EL (cell line): Measurements from ENCODE around the gene LEPROT.

Source experiments
- DNase-seq: peaks from one replicate; pipeline ENCODE4 v3.0.0-alpha.2; 2016

The LEPROT gene

DNA sequence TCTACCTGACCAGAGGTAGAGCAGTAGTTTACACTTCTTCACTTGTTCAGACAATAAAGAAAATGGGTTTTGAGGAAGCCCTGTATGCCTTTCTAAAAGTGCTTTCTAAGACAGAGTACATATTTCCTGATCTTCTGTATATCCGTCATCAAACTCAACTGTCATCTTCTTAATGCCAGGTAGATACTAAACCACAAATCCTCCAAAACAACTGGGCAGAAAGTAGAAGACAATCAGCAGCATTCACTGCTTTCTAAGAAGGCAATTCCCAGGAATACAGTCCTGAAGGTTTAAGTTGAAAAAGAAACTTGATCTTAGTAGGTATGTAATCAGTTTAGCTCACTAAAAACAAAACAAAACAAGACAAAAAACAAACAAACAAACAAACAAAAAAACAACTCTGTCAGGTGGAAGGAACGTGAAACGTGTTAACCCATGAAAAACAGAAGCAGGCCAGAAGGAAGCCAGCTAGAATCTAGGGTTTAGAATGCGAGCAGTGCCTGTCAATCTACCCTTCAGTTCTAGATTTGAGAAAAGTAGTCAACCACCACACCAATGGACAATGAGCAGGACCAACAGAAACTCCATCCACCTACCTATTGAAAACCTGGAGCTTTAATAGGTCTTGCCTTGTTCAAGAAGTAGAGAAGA, 59.2 kb downstream of the LEPROT start:
- DNase-seq: no peak

DNA sequence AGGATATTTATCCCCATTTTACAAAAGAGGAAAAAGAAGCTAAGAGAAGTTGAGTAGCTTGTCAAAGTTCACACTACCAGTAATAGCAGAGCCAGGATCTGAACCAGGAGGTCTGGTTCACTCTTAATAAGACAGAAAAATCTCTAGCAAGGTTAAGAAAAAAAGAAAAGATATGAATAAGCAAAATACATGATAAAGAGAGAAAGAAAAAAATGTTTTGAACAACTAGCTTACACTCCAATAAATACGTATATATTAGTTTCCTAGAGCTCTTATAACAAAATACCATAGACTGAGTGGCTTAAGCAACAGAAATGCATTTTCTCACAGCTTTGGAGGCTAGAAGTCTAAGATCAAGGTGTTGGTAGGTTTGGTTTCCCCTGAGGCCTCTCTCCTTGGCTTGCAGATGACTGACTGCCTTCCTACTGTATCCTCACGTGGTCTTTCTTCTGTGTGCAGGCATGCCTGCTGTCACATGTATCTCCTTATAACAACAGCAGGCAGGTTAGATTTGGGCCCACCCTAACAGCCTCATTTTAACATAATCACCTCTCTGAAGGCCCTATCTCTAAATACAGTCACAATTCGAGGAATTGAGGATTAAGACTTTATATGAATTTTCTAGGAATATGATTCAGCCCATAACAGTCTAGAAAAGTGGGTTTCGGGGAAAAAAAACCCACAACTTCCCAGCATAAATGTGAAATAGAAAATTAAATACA, 60.4 kb downstream of the LEPROT start:
- no peak for DNase-seq

DNA sequence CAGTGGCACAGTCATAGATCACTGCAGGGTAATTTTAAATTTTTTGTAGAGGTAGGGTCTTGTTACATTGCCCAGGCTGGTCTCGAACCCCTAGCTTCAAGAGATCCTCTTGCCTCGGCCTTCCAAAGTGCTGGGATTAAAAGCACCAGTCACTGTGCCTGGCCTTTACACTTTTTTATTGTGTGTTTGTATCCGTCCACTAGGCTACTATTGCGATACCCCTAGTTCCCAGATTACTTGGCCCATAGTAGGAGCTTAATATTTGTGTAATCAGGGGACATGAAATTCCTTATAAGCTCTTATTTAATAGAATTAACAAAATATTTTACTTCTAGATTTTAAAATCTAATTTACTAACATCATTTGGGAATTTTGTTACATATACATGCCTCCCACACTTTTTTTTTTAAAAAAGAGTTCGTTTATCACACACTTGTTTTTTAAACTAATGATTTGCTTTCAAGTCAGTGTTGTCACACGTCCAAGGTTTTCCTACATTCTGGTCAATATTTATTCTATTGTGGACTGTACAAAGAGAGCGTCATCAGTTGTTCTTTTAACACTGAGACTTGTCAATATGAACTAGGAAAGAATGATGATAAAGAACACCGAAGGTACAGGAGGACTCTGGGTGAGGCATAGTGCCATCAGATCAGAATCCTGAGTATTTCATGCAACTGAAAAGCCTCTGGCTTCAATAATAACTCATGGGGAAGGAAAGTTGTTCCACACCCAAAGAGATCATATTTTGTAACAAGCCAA, 63.7 kb downstream of the LEPROT start:
- no peak for DNase-seq
